GM21360 (cell line): ENCODE results near the gene FNBP1.
A peak's percentile ranks its signal among the peaks of the same experiment; 100 is the strongest.

Experiments
- ATAC-seq: cut with Tn5 transposase; IDR thresholded peaks from one replicate; pipeline ENCODE4 v1.9.1; 2021; ENCODE audit warnings: mild to moderate bottlenecking, moderate library complexity; ENCODE audit not compliant: unreplicated experiment

The FNBP1 gene

DNA sequence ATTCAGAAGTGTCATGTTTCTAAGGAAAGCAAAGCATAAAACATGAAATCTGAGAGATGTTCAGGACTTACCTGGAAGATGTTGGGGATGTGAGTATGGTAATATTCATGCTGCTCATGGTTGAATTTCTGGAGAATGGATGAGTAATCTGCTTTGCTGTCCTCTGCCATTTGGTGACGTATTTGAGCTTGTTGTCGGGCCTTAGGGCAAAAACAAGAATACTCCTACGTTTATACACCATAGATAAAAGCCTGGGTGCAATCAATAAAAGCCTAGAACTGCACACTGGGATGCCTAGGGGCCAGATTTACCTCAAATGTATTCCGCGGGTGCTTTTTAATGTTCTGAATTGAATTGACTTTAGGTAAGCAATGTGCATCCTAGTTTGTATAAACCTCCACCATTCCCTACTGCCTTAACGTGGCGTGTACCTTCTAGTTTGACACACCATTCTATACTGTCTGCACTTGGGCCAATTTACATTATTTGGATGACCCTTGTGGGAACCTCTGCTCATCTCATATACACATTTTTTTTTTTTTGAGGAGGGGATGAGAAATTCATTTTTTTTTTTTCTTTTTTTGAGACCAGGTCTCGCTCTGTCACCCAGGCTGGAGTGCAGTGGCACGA is 113.4 kb downstream of the FNBP1 start:
- no peak for ATAC-seq

DNA sequence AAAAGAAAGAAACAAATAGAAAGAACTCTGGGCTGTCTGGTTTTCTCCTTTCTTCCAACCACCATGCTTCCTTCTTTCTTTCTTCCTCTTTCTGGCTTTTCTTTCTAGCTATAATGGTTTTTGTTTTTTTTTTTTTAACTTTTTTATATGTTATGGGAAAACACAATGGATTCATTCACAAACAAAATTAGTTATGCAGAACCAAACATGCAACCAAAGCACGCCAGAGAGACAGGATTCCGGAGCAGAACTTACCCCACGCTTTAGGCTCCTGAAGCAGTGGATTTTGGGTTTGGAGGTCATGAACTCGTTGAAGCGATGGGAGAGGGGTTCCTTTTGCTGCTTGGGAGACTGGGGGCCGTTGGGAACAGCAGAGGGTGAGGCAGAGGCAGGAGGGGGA is 119.4 kb downstream of the FNBP1 start:
- ATAC-seq = no peak

DNA sequence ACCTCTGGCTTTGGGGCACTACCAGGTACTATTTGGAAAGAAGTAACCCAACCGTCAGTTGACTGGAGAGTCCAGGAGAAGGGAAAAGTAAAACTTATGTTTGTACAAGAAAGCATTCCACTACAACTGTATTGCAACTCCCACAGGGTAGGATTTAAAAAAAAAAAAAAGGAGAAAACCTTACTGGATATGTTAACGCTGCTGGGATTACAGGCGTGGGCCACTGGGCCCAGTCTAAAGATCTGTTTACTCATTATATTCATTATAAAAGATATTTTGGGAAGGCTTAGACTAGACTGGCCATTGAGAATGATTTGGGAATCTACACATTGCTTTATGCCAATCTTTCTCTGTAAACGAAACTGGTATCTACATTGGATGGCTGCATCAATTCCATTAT is 121.1 kb downstream of the FNBP1 start:
- no peak for ATAC-seq

DNA sequence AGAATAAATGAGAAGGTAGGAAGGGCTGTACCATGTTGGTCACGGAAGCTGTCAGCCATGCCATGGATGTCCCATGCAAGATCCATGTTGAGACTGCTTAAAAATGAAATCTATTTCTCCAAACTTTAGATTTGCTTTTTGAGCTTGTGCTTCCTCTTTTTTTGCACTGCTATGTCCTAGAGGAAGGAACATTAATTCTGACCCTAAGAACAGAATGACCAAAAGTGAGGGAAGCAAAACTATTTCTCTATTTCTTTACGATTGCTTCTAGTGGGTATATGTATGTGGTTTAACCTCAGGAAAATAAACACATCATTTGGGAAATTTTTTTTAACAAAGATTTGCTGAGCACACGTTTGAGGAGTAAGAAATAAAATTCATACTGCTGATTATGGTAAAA is 123.1 kb downstream of the FNBP1 start:
- ATAC-seq = no peak

- ATAC-seq = no peak
Observed at GRCh38 chr9:129919277-129919676, 123.7 kb downstream of the FNBP1 start.

DNA sequence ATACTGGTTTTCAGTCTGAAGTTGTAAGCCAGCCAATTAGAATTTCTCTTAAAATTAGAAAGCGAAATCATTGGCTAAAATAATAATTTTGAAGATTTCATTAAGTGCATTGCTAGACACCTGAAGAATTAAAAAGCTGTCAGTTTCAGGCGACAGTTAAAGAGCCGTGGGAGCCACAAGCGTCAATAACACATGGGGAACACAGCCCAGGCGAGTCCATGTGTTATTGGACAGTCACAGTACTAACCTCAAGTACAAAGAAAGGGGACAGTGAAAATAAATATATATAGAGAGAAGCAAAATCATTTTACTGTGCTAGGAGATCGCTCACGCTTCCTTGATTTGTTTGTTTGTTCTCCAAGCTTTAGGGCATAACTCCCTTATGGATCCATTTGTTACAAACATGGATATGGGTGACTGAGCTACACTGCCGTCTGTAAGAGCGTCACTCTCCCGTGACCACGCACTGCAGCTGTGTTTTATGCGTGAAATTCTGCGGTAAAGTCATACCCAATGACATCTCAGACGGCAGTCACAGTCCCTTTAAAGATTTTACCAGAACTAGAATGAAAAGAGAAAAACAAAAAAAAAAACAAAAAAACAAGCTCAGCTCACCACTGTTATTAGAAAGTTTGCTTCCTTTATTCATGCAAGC is 124.6 kb downstream of the FNBP1 start:
- no peak for ATAC-seq

DNA sequence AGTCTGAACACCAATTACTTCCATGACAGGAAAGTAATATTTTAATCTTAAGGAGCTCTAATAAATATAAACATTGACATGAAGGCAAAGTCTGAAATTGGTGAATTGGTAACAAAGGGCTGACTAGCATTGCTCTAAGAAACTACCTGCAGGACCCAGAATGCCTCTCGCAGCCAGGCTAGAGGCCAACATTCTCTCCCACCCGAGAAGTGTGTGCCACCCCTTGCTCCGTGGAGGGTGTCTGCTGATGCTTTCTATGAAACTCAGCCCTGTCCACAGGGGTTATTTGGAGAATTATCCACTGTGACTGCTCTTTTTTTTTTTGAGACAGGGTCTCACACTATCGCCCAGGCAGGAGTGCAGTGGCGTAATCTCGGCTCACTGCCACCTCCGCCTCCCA is 126.3 kb downstream of the FNBP1 start:
- ATAC-seq = no peak

GRCh38 chr9:129914051-129914450 is 128.9 kb downstream of the FNBP1 start:
- no peak for ATAC-seq

DNA sequence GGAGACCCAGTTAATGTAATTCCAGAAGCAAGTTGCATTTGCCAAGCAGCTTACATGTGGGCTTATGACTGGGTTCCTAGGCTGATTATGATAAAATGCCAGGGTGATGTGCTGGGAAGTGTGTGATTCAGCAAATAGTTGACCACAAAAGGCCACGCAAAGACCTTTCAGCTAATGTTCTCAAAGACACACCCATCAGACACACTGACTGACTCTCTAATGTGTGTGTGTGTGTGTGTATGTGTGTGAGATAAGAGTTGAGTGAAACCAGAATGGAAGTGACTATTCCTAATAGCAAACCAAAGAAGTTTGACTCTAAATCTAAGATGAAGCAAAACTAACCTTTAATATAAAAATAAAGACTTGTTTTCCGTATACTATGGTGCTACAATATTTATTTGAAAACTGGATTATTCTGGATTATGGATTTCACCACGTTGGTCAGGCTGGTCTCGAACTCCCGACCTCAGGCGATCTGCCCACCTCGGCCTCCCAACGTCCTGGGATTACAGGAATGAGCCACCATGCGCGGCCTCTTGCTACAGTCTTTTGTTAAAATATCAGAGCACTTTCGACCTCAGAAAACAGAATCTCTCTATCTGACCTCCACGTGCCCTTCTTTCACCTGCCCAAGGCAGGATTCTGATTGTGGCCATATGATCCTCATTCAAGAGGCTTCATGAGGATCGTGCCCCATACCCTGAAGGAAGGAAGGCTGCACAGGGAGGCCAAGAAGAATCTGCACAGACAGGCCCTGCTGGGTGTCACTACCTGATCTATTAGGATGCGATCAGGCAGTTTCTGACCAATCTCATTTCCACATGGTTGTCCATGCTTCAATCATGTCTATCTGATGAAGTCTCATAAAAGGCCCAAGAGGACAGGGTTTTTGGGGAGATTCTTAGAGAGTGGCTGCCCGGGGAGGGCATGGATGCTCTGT is 132.1 kb downstream of the FNBP1 start:
- no peak for ATAC-seq

DNA sequence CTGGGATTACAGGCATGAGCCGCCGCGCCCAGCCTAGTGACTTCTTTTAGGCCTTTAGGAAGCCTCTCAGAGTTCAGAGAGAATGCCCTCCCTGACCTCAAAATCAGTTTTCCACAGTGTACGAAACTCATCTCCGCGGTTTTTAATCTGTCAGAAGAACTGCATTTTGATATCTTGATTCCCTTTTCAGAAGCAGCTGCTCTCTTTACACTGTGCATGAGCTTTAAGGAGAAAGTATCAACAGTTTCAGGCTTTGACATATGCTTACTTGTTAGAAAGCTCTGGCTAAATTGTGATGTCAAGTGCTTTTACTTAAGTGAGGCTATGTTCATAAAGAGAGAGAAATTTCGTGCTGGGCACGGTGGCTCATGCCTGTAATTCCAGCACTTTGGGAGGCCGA is 133.1 kb downstream of the FNBP1 start:
- ATAC-seq = no peak

DNA sequence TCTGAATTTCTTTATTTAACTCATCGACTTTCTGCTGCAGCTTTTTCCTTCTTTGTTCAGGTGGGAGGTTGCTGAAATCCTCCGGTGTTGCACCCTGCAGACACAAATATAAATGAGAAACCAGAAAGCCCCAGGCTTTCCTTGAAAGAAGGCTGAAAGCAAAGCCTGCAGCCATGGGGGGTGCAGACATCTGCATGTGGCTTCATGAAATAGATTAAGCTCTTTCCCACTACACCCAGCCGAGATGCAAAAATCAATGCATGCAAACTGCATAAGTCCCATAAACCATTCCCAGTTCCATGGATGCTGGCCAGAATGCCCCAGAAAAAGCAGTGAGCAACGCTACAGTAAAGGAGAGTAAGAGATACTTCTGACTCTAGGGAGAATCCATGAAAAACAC is 134.1 kb downstream of the FNBP1 start:
- no peak for ATAC-seq

DNA sequence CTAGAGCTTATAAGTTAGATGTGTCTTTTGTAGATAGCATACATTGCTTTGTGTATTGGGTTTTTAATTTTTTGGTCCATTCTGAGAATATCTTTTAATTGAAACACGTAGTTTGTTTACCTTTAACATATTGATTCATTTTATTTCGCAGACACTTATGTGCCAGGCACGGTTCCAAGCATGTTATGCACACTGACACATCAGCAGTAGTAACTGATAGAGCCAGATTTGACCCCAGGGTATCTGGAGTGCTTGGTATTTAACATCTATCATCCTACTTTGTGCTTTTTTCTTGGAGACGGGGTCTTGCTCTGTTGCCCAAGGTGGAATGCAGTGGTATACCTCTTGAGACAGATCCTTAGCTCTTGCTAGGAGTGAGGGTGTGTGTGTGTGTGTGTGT is 135.8 kb downstream of the FNBP1 start:
- ATAC-seq = no peak

DNA sequence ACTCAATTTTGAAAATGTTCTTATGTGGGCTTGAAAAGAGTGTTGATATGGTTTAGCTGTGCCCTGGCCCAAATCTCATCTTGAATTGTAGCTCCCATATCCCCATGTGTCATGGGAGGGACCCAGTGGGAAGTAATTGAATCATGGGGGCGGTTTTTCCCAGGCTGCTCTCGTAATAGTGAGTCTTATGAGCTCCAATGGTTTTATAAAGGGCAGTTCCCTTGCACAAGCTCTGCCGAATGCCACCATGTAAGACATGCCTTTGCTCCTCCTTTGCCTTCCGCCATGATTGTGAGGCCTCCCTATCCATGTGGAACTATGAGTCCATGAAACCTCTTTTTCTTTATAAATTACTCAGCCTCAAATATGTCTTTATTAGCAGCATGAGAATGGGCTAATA is 136.7 kb downstream of the FNBP1 start:
- ATAC-seq = no peak

- no peak for ATAC-seq
Observed at GRCh38 chr9:129904734-129905133, 138.3 kb downstream of the FNBP1 start.

- no peak for ATAC-seq
Observed at GRCh38 chr9:129902740-129903134, 140.3 kb downstream of the FNBP1 start.

GRCh38 chr9:129901993-129902739 is 140.8 kb downstream of the FNBP1 start:
- no peak for ATAC-seq

- ATAC-seq = peak; percentile 86
Observed at GRCh38 chr9:129900263-129901027, 142.5 kb downstream of the FNBP1 start.

GRCh38 chr9:129899620-129900019 is 143.4 kb downstream of the FNBP1 start:
- no peak for ATAC-seq

DNA sequence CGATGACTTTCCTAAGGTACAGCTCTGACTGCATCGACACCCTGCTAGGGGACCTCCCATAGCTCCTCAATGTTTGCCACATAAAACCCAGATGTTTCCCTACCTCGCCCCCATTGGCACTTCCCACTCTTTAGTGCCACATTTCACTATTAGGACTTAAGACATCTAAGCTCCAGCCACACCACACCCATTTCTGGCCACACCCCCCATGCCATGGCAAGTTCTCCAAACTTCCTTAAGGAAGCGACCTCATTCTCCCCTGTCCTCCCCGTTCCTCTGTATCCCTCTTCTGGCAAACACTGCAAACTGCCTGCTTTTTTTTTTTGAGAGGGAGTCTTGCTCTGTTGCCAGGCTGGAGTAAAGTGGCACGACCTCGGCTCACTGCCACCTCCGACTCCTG is 144.8 kb downstream of the FNBP1 start:
- no peak for ATAC-seq

- no peak for ATAC-seq
Observed at GRCh38 chr9:129897263-129897662, 145.7 kb downstream of the FNBP1 start.
